Measurements from ENCODE around the gene GPBP1L1.

GPBP1L1 gene

GRCh38 chr1:45586769-45587168 is 99.6 kb downstream of the GPBP1L1 start:
- DNase-seq (ENCODE audit: low read depth), result no peak

GRCh38 chr1:45585496-45586075 is 100.7 kb downstream of the GPBP1L1 start:
- no peak for DNase-seq (ENCODE audit: low read depth)

GRCh38 chr1:45585110-45585426 is 101.3 kb downstream of the GPBP1L1 start:
- DNase-seq (ENCODE audit: low read depth), result no peak

GRCh38 chr1:45584351-45585109 is 101.8 kb downstream of the GPBP1L1 start:
- DNase-seq (ENCODE audit: low read depth), result peak; percentile 84

- peak; percentile 85 for DNase-seq (ENCODE audit: low read depth)
Observed at GRCh38 chr1:45583666-45584350, 102.5 kb downstream of the GPBP1L1 start, which contains the start of gene NASP. Gene NASP (plus strand): TSS chr1:45584041. CDS start chr1:45584147, 106 bp downstream.

- DNase-seq (ENCODE audit: low read depth), result peak; percentile 91
Observed at GRCh38 chr1:45583264-45583665, 103.1 kb downstream of the GPBP1L1 start.
